ENCODE measurements around the gene BAD. TPM values are rescaled to one million over a fixed set of nuclear protein-coding genes. Genes with fewer than 3 reads are reported as not detected.

The BAD gene
- total RNA-seq, 2 experiments from 2014 or later, result 21.2 to 74.2 TPM

GRCh38 chr11:64240435-64241240 lies 43.8 kb downstream of the BAD start, which contains the start of gene FKBP2:
FKBP2 (plus strand) TSS chr11:64241095; CDS start chr11:64242388, 1,293 bp downstream.
- no peak within 1 kb of the TSS; the same call in 1 of the 2 replicates for H2AFZ ChIP-seq (ENCODE audit: low read length)
- peak within 1 kb of the TSS; percentile 81 for H3K4me3 ChIP-seq (ENCODE audit: low read depth, low read length, poor library complexity, severe bottlenecking)

GRCh38 chr11:64239662-64240434 lies 44.6 kb downstream of the BAD start:
- CTCF ChIA-PET (ENCODE audit: unreplicated experiment), result interaction anchor here (1.9 kb wide), 1 partner anchor 33 kb away, joined by 9 read pairs; the partner anchor contains the start of gene FERMT3
- intact Hi-C loops (cut with micrococcal nuclease; ENCODE audit: unreplicated experiment), result loop anchor here (1.0 to 2.0 kb wide), 4 partner anchors 10 to 65 kb away; partner anchors contain the start of genes DNAJC4, ESRRA, FERMT3 and STIP1
- Histone ChIP-seq H3K27ac (ENCODE audit: low read depth, low read length, poor library complexity, severe bottlenecking) (peak overlapping the region; percentile 91), H3K9me3 (ENCODE audit: low read length) (no peaks in the 10 kb centered on the region), H3K36me3 (ENCODE audit: insufficient read depth, low read length) (peaks cover 43% of the 10 kb centered on the region), H3K4me3 (ENCODE audit: low read depth, low read length, poor library complexity, severe bottlenecking) (peak overlapping the region; percentile 81), H3K4me2 (ENCODE audit: low read length) (peak overlapping the region; percentile 92), H4K20me1 (ENCODE audit: insufficient read depth, low read length) (no peaks in the 10 kb centered on the region), H2AFZ (ENCODE audit: low read length) (no peak overlapping the region), H3K79me2 (ENCODE audit: insufficient read depth, low read depth, low read length) (peaks cover 13% of the 10 kb centered on the region; the same call in 1 of the 2 replicates), H3K9me2 (ENCODE audit: insufficient read depth, low read length) (no peaks in the 10 kb centered on the region), H3K4me1 (ENCODE audit: insufficient read depth, low read length, poor library complexity, severe bottlenecking) (peaks cover 52% of the 10 kb centered on the region)
- BruUV-seq (replicated peaks), result no TSS peak
- DNase-seq (ENCODE audit: low spot score), result peak; percentile 77
- TF ChIP-seq CTCF (conservative IDR thresholded peaks at IDR 0.05; ENCODE audit: low read length) (no peak), EZH2phosphoT487 (IDR thresholded peaks at IDR 0.05; ENCODE audit: borderline replicate concordance, low read depth, low read length) (no peak)
- POLR2A ChIA-PET, result interaction anchor here (0.6 to 2.2 kb wide), 3 partner anchors 33 to 620 kb away, joined by 3 to 27 read pairs (median 5); partner anchors contain the start of gene FERMT3

More at GRCh38 chr11:64240435-64241240, 43.8 kb downstream of the BAD start, which contains the start of gene FKBP2:
- POLR2A ChIA-PET, result interaction anchor here (0.7 to 2.5 kb wide), 7 partner anchors 8 to 77 kb away, joined by 3 to 27 read pairs (median 6); partner anchors contain the start of genes FERMT3, NUDT22, PRDX5 and TRMT112
- Histone ChIP-seq H4K20me1 (ENCODE audit: insufficient read depth, low read length) (no peaks in the 10 kb centered on the region), H3K27ac (ENCODE audit: low read depth, low read length, poor library complexity, severe bottlenecking) (peak within 1 kb of the TSS; percentile 91), H3K4me2 (ENCODE audit: low read length) (peak within 1 kb of the TSS; percentile 98), H3K9me3 (ENCODE audit: low read length) (no peaks in the 10 kb centered on the region), H3K4me1 (ENCODE audit: insufficient read depth, low read length, poor library complexity, severe bottlenecking) (peaks cover 49% of the 10 kb centered on the region), H3K79me2 (ENCODE audit: insufficient read depth, low read depth, low read length) (peaks cover 21% of the 10 kb centered on the region), H3K36me3 (ENCODE audit: insufficient read depth, low read length) (peaks cover 47% of the 10 kb centered on the region), H3K9me2 (ENCODE audit: insufficient read depth, low read length) (no peaks in the 10 kb centered on the region)
- no peak for TF ChIP-seq CTCF (conservative IDR thresholded peaks at IDR 0.05; ENCODE audit: low read length)
- DNase-seq (ENCODE audit: low spot score), result peak; percentile 98
- intact Hi-C loops (cut with micrococcal nuclease; ENCODE audit: unreplicated experiment), result loop anchor here (1.0 to 2.0 kb wide), 4 partner anchors 10 to 64 kb away; partner anchors contain the start of genes DNAJC4, ESRRA, FERMT3 and STIP1
- CTCF ChIA-PET (ENCODE audit: unreplicated experiment), result interaction anchor here (0.6 to 0.9 kb wide), 4 partner anchors 35 to 1372 kb away, joined by 3 to 4 read pairs (median 3); no protein-coding TSS in a partner anchor
- TSS peak; percentile 97 for BruUV-seq (replicated peaks)

Data from OCI-LY7 (cell line).